EL (cell line): ENCODE measurements around the gene SAMHD1.

Source experiments
- DNase-seq: peaks from one replicate; pipeline ENCODE4 v3.0.0-alpha.2; 2016

The SAMHD1 gene

DNA sequence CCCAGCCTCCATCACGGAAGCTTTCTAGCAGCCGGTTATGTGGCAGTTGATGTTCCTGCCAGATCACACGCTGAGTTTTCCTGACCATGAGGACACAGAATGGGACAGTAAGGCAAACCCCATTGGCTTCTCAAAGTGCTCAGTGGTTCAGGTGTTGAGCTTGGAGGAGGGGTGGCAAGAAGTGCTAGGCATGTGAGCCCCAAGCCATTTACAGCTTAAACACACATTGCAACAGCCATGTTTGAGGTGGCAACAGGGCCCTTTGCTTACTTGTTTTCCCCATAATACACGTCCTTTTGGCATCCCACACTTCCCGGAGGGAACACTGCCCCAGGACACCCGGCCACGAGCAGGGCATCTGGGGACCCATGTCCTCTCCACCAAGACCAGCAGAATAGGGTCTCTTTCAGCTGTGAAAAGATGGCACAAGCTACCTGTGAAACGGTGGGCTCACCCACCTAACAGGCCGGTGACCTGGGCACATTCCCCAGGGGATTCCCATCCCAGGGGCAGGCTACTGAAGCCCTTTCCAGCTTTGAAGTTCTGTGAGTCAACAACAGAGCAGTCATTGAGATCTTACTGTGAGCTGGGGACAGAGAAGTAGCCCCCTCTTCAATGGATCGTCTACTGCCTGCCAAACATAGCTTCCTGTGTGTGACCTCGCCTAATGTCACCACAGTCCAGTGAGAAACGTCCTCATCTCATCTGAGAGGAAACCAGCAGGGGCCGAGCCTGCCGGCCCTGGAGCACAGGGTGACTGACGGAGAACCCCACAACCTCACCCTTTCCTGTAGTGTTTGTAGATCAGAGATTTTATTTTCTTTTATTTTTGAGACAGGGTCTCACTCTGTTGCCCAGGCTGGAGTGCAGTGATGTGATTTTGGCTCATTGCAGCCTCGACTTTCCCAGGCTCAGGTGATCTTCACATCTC is 79.6 kb downstream of the SAMHD1 start:
- no peak for DNase-seq

DNA sequence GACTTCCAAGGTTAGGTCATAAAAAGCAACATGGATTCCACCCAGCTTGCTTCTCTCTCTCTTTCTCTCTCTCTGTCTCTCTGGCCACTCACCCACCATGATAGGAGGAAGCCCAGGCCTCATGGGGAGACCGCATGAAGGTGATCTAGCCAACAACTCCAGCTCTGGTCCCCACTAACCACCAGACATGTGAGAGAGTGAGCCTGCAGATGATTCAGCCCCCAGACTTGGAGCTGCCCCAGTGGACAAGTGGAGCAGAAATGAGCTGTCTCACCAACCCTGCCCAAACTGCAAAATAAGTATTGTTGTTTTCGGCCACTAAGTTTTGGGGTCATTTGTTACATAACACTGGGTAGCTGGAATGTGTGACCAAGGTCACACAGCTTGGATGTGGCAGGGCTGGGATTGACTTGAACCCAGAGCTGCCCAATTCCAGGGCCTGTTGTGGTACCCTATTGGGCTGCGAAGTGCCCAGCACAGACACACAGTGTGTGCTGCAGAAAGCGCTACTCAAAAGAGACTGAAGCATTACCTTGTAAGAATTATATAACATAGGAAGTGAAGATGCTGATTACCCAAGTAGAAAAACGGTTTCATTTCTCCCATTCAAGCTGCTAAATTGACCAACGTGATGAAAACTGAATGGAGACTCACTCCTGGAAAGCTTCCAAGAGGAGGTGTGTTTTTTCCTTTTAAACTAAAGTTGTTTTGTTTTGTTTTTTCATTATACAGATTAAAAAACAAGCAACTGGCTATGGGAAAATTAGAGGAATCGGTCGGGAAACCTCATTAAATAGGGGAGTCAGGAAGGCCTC is 84.6 kb downstream of the SAMHD1 start:
- no peak for DNase-seq

DNA sequence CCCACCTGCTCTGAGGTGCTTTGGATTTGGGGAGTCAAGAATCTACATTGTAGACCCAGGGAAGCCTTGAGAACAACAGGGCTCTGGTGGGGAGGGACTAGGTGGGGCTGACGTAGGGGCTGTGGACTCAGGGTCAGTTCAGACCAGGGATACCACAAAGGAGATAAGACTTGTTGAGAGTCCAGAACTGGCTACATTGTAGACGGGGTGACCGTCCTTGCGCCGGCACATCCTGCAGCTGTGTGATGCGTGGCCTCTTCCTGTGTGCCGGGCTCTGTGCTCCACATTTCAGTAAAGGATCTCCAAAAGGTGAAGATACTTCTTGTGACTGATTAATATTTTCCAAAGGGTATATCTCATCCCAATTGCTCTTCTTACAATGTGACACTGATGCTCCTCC is 85.3 kb downstream of the SAMHD1 start:
- no peak for DNase-seq

DNA sequence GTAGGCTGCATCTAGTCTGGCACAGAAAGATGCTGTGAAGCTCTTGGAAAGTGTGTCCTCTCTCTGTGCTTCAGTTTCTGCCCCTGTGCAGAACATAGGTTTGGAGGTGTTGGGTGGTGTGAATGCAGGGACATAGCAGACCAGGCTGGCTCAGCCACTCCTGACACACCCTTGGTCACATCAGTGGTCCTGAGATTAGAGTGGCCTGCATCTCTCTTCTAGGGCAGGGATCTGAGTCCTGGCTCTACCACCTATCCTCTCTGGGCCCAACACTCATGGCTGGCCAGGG is 85.7 kb downstream of the SAMHD1 start:
- no peak for DNase-seq

DNA sequence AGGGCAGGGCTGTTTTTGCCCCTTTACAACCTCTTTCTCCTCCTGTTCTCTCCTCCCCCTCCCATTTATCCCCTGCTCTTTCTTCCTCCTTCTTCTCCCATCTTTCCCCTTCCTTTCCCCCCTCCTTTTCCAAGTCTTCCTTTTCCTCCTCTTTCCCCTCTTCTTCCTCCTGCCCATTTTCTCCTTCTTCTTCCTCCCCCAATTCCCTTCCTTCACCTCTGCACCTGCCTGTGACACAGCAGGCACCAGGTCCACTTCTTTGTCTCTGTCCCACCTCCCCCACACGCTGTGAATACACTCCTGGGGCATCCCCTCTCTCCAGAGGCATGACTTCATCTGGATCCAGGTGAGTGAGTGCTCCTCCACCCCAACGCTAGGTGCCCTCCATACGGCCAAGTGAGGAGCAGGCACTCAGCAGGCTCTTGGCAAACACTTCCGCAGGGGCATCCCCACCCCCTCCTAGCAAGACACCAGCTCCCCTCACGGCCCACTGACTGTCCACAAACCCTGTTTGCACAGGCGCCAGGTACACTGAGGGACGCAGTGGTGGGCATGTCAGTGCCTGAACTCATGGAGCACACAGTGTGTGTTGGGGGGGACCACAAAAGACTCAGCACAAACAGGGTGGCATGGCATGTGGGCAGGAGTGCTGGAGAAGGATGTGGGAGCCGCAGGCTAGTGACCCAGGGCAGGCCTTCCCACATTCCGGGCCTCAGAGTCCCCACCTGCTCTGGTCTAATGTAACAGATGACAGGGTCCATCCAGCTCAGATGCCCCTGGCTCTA is 86.2 kb downstream of the SAMHD1 start:
- no peak for DNase-seq

DNA sequence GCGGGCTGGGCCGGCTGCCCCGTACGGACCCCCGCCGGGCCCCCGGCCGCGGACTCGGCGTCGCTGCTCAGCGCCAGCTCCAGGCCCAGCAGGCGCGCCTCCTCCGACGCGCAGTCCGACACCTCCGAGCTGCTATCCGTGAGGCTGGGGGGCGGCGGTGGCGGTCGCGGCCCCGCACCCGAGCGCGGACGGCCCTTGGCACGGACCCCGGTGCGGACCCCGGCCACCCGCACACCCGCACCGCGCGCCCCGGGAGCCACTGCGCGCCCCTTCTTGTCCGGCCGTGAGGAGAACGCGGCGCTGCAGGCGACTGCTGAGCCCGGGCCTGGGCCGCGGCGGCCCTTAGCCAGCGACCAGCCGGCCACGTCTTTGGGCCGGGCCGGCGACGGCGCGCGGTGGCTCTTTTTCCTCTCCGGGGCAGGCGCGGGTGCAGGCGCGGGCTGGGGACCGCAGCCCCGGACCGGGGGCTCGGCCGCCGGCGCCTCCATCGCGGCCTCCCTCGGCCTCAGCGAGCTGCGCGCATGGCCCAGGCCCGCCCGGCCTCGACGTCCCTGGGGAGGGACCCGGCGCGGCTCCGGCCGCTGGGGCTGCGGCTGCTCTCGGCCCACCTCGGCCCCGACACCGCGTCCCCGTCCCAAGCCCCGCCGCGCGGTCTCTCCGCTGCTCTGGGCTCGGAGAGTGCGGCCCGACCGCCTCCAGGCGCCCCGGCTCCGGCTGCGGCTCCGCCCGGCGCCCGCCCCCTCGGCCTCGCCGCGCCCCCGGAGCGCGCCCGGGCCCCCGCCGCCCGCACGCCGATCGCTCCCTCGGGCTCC is 88.4 kb downstream of the SAMHD1 start:
- DNase-seq = no peak

DNA sequence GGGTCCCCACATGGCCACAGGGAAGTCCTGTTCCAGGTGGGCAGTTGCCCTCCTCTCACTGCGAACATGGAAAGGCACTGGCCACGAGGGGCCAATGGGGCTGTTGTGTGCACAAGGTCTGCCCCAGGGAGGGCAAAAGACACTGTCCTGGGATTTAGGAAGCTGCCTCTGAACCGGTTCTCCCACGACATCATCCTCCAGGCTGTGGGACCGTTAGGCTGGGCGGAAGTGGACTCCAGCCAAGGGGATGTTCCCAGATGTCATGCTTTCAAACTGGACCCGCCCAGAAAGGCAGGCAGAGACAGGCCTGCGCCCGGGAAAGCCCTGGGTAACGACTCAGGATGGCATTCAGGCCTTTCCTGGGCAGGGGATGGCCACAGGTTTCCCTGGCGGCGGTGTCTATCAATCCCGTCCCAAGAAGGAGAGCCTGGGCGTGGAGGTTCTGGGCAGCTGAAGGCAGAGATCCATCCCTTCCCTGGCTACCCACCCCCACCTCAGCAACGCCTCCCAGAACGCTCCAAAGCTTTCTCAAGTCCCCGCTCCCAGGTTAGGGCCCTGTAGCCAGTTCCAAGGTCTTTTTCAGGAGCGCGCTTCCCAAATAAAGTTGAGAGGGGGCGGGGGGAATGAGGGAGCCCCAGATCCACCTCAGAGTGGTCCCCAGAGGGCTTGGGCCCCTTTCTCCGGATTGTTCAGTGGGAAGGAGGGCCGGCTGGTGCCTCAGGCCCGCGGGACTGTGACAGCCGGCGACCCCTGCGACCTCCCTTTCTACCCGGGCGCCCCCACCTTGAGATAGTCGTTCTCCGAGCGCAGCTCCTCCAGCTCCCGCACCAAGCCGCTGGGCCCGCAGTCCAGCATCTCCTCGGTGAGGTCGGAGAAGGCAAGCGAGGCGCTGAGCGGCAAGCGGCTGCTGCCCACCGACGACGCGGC is 89.4 kb downstream of the SAMHD1 start:
- DNase-seq = peak; percentile 97

DNA sequence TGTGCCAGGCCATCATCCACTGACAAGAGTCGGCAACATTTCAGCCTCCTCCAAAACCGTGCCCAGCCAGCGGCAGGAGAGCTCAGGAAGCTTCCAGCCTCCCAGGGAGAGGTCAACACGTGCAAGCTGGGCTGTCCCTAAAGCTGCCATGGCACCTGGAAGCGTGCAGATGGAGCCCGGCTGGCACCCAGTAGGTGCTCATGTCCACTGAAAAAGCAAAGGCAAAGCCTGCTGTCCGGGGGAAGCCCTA is 90.0 kb downstream of the SAMHD1 start:
- peak; percentile 37 for DNase-seq

DNA sequence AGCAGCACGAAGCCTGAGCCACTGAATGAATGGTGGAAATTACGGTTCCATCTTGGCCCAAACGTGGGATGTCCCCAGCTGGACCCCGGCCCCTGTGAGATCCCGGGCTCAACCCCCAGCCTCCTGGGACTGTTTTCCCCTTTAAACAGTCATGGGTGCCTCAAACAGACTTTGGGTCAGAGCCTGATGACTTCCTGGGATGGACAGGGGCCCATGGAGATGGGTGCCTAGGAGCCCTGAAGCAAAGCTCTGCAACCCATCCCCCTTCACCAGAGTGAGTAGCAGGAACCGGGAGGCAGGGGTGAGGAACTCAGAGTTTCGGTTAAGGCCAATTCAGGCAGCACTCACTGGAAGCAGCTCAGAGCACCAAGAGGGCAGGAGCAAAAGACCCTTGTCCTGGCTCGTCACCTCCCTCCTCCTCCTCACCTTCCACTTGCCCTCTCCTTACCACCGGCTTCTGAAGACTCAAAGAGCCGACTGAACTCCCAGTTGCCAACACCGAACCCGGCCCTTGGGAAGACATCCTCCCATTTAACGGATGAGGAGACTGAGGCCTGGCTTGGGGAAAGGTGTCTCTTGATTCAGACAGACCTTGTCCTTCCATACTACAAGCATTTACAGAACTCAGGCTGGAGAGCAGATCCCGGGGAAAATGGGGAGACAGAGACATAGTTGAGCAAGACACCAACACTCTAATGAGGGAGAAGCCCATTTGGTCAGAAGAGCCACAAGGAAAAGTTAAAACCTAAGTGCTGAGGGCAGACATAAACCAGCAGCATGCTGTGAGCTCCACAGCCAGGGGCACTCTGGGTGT is 90.5 kb downstream of the SAMHD1 start:
- DNase-seq = no peak

DNA sequence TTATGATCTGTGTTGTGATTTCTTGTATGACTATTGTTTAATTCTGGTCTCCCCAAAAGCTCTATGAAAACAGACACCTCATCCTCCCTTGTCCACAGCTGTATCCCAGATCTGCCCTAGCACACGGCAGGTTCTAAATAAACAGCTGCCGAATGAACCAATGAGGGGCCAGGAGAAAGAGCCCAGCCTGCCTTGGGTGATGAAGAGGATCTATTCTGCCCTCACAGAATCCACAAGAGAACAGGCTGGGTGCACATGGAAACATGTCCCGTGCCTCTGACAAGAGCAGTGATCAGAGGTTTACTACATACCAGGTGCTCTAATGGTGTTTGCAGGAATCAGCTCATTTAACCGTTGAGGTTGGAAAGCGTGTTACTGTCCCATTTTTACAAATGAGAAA is 91.2 kb downstream of the SAMHD1 start:
- DNase-seq = no peak

DNA sequence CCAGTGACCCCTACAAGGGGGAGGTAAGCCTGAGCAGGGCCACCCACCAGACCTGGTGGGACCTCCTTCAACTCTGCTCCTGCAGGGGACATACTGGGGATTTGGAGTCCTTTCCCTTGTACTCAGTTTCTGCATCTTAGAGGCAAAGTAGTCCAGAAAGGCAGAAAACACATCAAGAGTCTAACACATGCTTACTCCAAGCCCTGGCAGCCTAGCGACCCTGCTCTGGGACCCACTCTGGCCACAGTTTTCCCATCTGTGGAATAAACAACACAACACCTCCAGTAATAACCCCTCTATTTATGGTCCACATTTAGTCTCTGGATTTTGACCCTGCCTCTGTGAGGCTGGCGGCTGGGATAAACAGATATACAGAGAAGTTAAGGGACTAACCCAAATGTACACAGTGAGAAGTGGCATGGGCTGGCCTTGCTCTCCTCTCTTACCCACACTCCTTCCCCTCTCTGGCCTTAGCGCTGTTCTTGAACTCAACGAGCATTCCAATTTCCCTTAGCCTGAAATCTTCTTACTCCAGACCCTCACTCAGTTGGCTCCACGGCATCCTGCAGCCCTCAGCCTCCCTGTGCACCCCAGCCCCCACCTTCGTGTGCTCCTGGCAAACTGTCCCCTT is 91.7 kb downstream of the SAMHD1 start:
- DNase-seq = no peak

DNA sequence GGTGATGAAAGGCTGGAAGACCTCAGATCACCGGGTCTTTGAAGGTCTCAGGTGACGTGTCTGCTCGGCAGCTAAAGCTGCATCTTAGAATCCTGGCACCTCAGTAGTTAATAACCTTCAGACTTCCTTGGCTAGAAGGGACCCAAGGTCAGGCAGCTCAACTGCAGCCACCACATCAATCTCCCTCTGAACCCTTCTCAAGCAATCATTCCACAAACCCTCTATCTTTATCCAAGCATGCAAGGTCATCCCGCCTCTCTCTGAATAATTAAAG is 92.3 kb downstream of the SAMHD1 start:
- no peak for DNase-seq

DNA sequence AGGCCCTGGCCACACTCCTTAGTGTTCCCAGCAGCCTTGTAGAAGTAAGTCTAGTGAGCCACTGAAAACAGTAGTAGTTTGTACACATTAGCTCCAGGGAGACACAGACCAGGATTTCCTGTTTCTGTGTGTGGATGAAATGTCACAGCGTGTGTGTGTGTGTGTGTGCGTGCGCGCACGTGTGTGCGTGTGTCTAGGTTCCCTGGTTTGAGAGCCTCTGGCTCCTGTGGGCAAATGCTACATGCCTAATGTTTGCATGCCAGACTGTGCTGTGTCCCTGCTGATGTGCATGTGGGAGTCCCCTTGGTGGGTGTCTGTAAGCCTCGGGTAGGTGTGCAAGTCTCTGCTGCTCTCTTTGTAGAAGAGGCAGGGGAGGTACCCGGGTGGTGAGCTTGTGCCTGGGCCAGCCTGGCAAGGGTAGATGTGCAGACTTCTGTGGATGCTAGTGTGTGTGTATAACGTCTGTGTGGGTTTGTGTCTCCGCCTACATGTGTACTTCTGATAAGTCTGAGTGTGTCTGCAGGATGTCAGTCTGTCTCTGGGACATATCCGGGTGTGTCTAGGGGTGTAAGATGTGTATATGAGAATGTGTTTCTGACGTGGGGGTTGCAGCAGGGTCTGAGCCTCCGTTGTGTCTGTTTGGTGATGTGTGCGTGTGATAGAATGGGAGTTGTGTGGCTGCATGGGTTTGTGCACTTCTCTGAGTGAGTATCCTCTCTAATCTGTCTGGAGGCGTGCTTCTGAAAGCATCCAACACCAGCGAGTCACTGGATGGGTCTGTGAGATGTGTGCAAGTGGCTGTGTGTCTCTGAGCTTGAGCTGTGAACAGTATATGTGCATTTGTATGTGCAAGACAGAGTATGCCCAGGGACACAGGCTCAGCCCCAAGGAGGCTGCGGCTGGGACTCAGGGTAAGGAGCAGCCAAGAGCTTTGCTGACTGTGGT is 94.5 kb downstream of the SAMHD1 start:
- DNase-seq = peak; percentile 62

DNA sequence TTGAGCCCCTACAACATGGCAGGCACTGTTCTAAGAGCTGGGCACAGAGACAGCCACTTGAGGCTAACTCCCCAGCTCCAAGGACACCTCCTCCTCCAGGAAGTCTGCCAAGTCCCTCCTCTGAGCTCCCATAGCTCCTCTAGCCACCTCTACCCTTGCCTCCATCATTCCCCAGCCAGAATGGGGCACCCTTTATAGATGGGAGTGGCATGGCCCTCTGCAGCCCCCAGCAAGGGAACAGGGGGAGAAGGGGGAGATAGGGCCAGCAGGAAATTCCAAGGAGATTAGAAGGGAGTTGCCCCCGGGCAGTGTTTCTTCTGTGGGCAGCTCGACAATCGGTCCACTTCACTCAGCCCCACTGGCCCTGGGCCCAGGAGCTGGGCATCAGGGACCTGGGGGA is 95.3 kb downstream of the SAMHD1 start:
- DNase-seq = peak; percentile 96

DNA sequence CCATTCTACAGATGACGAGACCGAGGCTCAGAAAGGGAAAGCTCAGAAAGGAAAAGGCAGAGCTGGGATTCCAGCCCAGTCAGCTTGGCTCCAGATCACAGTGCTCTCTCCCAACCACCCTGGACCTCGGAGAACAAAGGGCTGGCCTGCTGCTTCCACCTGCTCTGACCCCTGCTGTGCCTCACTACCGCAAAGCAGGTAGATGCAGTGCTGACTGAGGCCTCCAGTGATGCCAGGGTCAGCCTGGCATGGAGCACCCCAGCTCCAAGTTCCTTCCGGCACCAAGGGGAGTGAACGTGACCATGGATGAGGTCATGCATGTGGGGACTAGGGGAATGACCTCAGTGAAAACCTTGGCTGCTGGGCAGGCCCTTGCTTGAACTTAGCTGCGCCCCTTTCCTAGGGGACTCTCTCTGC is 96.3 kb downstream of the SAMHD1 start:
- DNase-seq = peak; percentile 50

DNA sequence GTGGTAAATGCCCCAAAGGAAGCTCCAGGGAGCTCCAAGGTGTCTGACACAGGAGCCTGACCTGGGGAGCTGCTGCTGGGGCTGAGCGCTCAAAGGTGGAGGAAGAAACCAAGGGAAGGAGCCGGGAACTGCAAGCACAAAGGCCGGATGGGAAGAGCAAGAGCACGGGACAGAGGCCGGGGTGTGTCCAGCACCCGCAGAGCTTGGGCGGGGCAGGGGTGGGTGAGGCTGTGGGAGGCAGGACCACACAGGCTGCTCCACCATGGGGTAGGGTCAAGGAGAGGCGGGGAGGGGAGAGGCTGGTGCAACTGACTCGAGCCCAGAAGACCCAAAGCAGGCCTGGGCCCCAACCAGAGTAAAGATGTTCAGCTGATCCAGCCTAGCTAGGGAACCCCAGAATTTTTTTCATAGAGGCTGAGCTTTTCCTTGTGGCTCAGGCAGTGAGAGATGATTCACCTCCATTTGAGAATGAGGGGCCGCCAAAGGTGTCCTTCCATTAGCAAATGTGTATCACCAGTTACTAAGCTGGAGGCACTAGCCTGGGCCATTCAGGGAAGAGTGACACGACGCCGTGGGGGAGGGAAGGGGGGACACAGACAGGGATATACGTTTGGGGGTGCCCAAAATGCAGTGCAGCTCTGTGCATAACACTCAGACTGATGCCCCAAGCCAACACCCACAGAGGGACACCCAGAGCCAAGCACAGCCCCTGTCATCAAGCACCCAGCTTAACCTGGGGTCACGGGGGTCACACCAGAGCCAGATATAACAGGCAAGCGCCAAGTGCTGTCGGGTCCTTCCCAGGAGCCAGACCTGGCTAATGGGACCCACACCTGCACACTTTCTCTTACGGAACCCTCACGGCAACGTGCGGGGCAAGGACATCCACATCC is 96.9 kb downstream of the SAMHD1 start:
- DNase-seq = peak; percentile 31

DNA sequence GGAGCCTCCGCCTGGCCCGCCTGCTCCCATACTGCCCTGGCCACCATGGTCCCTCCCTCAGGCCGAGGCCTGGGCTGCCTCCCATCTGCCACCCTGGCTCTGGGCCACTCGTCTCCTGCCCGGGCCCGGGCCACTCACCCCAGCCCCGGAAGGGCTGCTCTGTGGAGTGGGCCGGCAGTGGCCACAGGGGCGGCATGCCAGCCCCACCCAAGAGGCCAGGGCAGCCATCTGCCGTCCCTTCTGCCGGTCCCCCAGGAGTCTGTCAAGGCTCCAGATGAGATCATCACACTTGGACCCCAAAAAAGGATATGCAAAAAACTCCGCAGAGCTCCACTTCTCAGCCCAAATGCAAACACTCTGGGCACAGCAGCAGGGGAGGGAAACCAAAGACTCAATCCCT is 99.3 kb downstream of the SAMHD1 start:
- no peak for DNase-seq

DNA sequence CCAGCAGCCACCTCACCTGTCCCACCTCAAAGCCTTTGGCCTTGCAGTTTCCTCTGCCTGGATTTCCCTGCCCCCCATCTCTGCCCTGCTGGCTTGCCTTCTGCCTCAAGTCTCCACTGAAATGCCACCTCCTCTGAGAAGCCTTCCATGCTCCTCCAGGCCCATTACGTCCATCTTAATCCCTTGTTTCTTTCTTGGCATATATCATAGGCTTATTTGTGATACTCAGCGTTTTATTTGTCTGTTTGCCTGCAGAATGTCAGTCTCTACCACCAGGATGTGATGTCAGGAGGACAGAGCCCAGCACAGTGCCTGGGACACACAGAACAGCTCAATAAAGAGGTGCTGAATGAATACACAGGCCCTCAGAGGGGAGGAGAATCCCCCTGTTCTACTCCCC is 100.0 kb downstream of the SAMHD1 start:
- no peak for DNase-seq
